Measurements from ENCODE around the gene HIVEP1.

The HIVEP1 gene

GRCh38 chr6:12158686-12159415, 146.7 kb downstream of the HIVEP1 start:
- TF ChIP-seq POLR2AphosphoS5 (IDR thresholded peaks at IDR 0.05; ENCODE audit: low read depth, low read length), result no peak
- no peak for TF ChIP-seq TAF1 (IDR thresholded peaks at IDR 0.05; ENCODE audit: low read depth, low read length)
- no peak for TF ChIP-seq SPI1 (IDR thresholded peaks at IDR 0.05; ENCODE audit: low read depth, low read length)
- no peak for TF ChIP-seq POLR2A (IDR thresholded peaks at IDR 0.05; ENCODE audit: low read depth, low read length)
- TF ChIP-seq PAX5 (IDR thresholded peaks at IDR 0.05; ENCODE audit: insufficient read depth, low read length, severe bottlenecking), result no peak
- TF ChIP-seq POU2F2 (IDR thresholded peaks at IDR 0.05; ENCODE audit: low read depth, low read length), result no peak
- DNase-seq (ENCODE audit: insufficient read length, low spot score) (no peak), FAIRE-seq (no peak)

- no peak for FAIRE-seq
- TF ChIP-seq POLR2AphosphoS5 (IDR thresholded peaks at IDR 0.05; ENCODE audit: low read depth, low read length) (no peak), TAF1 (IDR thresholded peaks at IDR 0.05; ENCODE audit: low read depth, low read length) (no peak), PAX5 (IDR thresholded peaks at IDR 0.05; ENCODE audit: insufficient read depth, low read length, severe bottlenecking) (no peak), POLR2A (IDR thresholded peaks at IDR 0.05; ENCODE audit: low read depth, low read length) (no peak), POU2F2 (IDR thresholded peaks at IDR 0.05; ENCODE audit: low read depth, low read length) (no peak), SPI1 (IDR thresholded peaks at IDR 0.05; ENCODE audit: low read depth, low read length) (no peak)
- DNase-seq (ENCODE audit: insufficient read length, low spot score), result no peak
Observed at GRCh38 chr6:12160326-12160725, 148.2 kb downstream of the HIVEP1 start.

- DNase-seq (ENCODE audit: insufficient read length, low spot score) (no peak), FAIRE-seq (no peak)
- TF ChIP-seq SPI1 (IDR thresholded peaks at IDR 0.05; ENCODE audit: low read depth, low read length) (no peak), POU2F2 (IDR thresholded peaks at IDR 0.05; ENCODE audit: low read depth, low read length) (no peak)
Observed at GRCh38 chr6:12162213-12162612, 150.1 kb downstream of the HIVEP1 start.

- DNase-seq (ENCODE audit: insufficient read length, low spot score) (peak; percentile 31), FAIRE-seq (no peak)
- TF ChIP-seq POU2F2 (IDR thresholded peaks at IDR 0.05; ENCODE audit: low read depth, low read length) (no peak), SPI1 (IDR thresholded peaks at IDR 0.05; ENCODE audit: low read depth, low read length) (peak; percentile 31; the same call in 1 of the 2 replicates)
Observed at GRCh38 chr6:12163149-12163548, 151.0 kb downstream of the HIVEP1 start.

GRCh38 chr6:12163744-12164507, 151.8 kb downstream of the HIVEP1 start:
- no peak for TF ChIP-seq PAX5 (IDR thresholded peaks at IDR 0.05; ENCODE audit: insufficient read depth, low read length, severe bottlenecking)
- TF ChIP-seq POLR2AphosphoS5 (IDR thresholded peaks at IDR 0.05; ENCODE audit: low read depth, low read length), result no peak
- no peak for TF ChIP-seq SPI1 (IDR thresholded peaks at IDR 0.05; ENCODE audit: low read depth, low read length)
- no peak for TF ChIP-seq POLR2A (IDR thresholded peaks at IDR 0.05; ENCODE audit: low read depth, low read length)
- no peak for TF ChIP-seq TAF1 (IDR thresholded peaks at IDR 0.05; ENCODE audit: low read depth, low read length)
- no peak for TF ChIP-seq POU2F2 (IDR thresholded peaks at IDR 0.05; ENCODE audit: low read depth, low read length)
- DNase-seq (ENCODE audit: insufficient read length, low spot score) (no peak), FAIRE-seq (no peak)

GRCh38 chr6:12164508-12164770, 152.3 kb downstream of the HIVEP1 start:
- TF ChIP-seq TAF1 (IDR thresholded peaks at IDR 0.05; ENCODE audit: low read depth, low read length) (no peak), POLR2A (IDR thresholded peaks at IDR 0.05; ENCODE audit: low read depth, low read length) (no peak), POU2F2 (IDR thresholded peaks at IDR 0.05; ENCODE audit: low read depth, low read length) (no peak), POLR2AphosphoS5 (IDR thresholded peaks at IDR 0.05; ENCODE audit: low read depth, low read length) (no peak), PAX5 (IDR thresholded peaks at IDR 0.05; ENCODE audit: insufficient read depth, low read length, severe bottlenecking) (no peak), SPI1 (IDR thresholded peaks at IDR 0.05; ENCODE audit: low read depth, low read length) (no peak)
- no peak for DNase-seq (ENCODE audit: insufficient read length, low spot score)

GRCh38 chr6:12165297-12165696, 153.2 kb downstream of the HIVEP1 start:
- FAIRE-seq (no peak), DNase-seq (ENCODE audit: insufficient read length, low spot score) (no peak)
- no peak for TF ChIP-seq TAF1 (IDR thresholded peaks at IDR 0.05; ENCODE audit: low read depth, low read length)
- no peak for TF ChIP-seq POU2F2 (IDR thresholded peaks at IDR 0.05; ENCODE audit: low read depth, low read length)
- no peak for TF ChIP-seq SPI1 (IDR thresholded peaks at IDR 0.05; ENCODE audit: low read depth, low read length)
- no peak for TF ChIP-seq POLR2A (IDR thresholded peaks at IDR 0.05; ENCODE audit: low read depth, low read length)
- no peak for TF ChIP-seq POLR2AphosphoS5 (IDR thresholded peaks at IDR 0.05; ENCODE audit: low read depth, low read length)
- no peak for TF ChIP-seq PAX5 (IDR thresholded peaks at IDR 0.05; ENCODE audit: insufficient read depth, low read length, severe bottlenecking)

More at GRCh38 chr6:12164508-12164770, 152.3 kb downstream of the HIVEP1 start:
- FAIRE-seq, result no peak

- TF ChIP-seq POLR2AphosphoS5 (IDR thresholded peaks at IDR 0.05; ENCODE audit: low read depth, low read length), result no peak
- no peak for TF ChIP-seq SPI1 (IDR thresholded peaks at IDR 0.05; ENCODE audit: low read depth, low read length)
- TF ChIP-seq POU2F2 (IDR thresholded peaks at IDR 0.05; ENCODE audit: low read depth, low read length), result no peak
- no peak for TF ChIP-seq POLR2A (IDR thresholded peaks at IDR 0.05; ENCODE audit: low read depth, low read length)
- TF ChIP-seq PAX5 (IDR thresholded peaks at IDR 0.05; ENCODE audit: insufficient read depth, low read length, severe bottlenecking), result no peak
- no peak for TF ChIP-seq TAF1 (IDR thresholded peaks at IDR 0.05; ENCODE audit: low read depth, low read length)
- no peak for DNase-seq (ENCODE audit: insufficient read length, low spot score)
- no peak for FAIRE-seq
Observed at GRCh38 chr6:12165722-12166280, 153.7 kb downstream of the HIVEP1 start.

GRCh38 chr6:12169377-12169776, 157.3 kb downstream of the HIVEP1 start:
- TF ChIP-seq POLR2A (IDR thresholded peaks at IDR 0.05; ENCODE audit: low read depth, low read length) (no peak), PAX5 (IDR thresholded peaks at IDR 0.05; ENCODE audit: insufficient read depth, low read length, severe bottlenecking) (no peak), POLR2AphosphoS5 (IDR thresholded peaks at IDR 0.05; ENCODE audit: low read depth, low read length) (no peak), POU2F2 (IDR thresholded peaks at IDR 0.05; ENCODE audit: low read depth, low read length) (no peak), SPI1 (IDR thresholded peaks at IDR 0.05; ENCODE audit: low read depth, low read length) (no peak), TAF1 (IDR thresholded peaks at IDR 0.05; ENCODE audit: low read depth, low read length) (no peak)
- no peak for DNase-seq (ENCODE audit: insufficient read length, low spot score)
- no peak for FAIRE-seq

All from GM12891 (cell line).